GM21737 (cell line): ENCODE data around the gene CDK5RAP1.

Source experiments
- ATAC-seq: cut with Tn5 transposase; IDR thresholded peaks from one replicate; pipeline ENCODE4 v1.9.1; 2021; ENCODE audit warnings: mild to moderate bottlenecking, moderate library complexity; ENCODE audit not compliant: unreplicated experiment

CDK5RAP1 gene

GRCh38 chr20:33336375-33336774, 64.9 kb downstream of the CDK5RAP1 start:
- ATAC-seq, result no peak

DNA sequence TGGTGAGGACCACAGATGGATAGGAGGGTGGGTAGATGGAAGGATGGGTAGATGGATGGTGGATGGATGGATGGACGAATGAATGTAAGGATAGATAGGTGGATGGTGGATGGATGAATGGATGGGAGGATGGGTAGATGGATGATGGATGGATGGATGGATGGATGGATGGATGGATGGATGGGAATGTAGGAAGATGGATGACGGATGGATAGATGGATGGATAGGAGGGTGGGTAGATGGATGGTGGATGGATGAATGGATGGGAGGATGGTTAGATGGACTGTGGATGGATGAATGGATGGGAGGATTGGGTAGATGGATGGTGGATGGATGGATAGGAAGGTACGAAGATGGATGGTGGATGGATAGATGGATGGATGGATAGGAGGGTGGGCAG, 67.2 kb downstream of the CDK5RAP1 start:
- ATAC-seq, result no peak

- ATAC-seq, result no peak
Measured at GRCh38 chr20:33333616-33334015, 67.7 kb downstream of the CDK5RAP1 start.

GRCh38 chr20:33332905-33333456, 68.3 kb downstream of the CDK5RAP1 start:
- no peak for ATAC-seq

DNA sequence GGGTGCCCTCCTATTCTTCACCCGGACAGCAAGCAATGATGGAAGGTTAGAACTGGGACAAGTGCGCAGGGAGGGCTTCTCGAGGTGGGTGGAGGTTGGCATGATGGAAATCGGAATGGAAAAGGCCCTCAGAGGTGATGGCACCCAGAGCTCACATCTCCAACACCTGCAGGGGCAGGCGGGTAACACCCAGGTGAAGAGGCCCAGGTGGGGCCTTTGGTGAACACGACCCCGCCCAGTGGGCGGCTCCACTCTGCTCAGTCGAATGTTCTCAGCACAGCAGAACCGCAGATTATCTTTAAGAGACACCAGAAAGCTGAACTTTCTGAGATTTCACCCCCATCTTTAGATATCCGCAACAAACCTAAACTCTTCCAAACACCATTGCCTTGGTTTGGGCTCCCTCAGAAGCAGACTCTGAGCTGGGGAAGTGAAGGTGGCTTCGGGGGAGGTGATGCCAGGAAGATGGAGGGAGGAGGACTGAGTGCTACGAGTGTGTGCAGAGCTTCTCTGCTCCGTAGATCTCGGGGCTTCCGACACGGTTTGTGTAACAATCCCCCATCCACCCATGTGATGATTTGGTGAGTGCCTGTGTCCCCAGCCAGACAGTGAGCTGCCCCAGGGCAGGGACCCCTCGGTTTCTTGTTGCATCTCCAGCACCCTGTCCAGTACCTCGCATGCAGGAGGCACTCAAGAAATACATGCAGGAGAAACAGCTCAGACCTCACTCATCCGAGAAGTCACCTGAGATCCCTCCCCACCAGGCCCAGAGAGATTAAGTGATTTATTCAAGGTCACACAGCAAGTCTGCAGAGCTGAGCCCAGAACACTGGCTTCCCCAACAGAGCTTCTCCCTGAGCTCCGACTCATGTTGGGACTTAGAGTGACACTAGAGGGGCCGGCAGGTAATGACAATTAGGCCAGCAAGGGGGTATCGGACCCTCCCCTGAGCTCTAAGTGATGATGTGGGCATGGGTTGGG, 72.9 kb downstream of the CDK5RAP1 start:
- ATAC-seq, result no peak

- no peak for ATAC-seq
Measured at GRCh38 chr20:33325350-33325749, 76.0 kb downstream of the CDK5RAP1 start.

DNA sequence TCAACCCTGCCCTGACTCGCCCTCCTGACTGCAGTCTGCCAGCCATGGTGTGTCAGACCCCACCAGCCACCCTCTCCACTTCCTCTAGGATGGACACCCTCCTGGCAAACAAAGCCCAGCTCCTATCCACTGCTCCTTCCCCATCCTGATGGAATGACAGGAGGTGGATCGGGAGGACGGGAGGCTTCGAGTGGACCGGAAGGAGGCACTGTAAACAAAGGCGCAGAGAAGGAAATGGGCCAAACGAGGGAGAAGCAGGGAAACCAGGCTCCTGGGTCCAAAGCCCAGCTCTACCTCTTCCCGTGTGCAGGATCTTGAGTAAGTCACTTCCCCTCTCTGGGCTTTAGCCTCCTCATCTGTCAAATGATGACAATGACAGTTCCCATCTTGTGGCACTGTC, 78.1 kb downstream of the CDK5RAP1 start:
- no peak for ATAC-seq

- ATAC-seq, result no peak
Measured at GRCh38 chr20:33322456-33322855, 78.9 kb downstream of the CDK5RAP1 start.

DNA sequence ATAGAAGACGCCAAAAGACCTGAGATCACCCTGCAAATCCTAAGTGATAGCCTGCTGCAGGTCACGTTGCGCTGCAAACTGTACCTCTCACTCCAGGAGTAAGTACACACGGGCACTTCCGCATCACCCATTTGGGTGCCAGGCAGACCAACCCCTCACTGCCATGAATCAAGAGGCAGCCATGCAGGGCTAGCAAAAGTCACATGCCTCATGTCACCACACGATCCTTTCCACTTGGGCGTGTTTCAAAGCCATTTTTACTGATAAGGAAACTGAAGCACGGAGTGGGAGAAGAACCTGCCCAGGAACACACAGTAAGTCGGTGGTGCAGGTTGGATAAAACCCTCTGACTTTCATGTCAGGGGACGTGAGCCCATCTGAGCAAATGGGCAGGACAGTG, 81.3 kb downstream of the CDK5RAP1 start:
- no peak for ATAC-seq

- ATAC-seq, result no peak
Measured at GRCh38 chr20:33318096-33318429, 83.3 kb downstream of the CDK5RAP1 start.

DNA sequence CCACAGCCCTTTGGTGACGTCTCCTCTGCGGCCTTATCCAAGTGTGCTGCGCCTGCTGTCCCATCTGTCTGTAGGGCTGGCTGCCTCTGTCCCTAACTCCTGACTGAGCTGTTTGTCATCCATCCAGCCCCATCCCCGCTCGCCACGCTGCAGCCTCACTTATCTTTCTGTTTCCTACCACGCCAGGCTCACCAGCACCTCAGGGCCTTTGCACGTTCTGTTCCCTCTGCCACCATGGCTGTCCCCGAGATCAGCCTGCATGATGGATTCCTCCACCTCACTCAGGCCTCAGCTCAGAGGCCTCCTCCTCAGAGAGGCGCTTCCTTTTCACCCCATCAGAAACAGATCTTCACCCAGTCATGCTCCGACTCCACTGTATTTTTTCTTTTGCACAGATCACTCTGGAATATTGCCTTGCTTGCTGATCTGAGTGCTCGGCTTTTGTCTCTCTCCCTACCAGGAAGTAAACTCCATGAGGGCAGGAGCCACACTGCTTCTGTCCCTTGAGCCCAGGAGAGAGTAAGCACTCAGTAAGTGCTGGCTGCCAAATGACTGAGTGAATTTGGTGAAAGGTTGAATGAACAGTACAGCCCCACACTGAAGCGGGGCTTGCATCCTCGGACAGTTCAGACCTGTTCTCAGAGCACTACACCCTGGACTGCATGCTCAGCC, 83.8 kb downstream of the CDK5RAP1 start:
- ATAC-seq, result no peak

- no peak for ATAC-seq
Measured at GRCh38 chr20:33316958-33317357, 84.4 kb downstream of the CDK5RAP1 start.

DNA sequence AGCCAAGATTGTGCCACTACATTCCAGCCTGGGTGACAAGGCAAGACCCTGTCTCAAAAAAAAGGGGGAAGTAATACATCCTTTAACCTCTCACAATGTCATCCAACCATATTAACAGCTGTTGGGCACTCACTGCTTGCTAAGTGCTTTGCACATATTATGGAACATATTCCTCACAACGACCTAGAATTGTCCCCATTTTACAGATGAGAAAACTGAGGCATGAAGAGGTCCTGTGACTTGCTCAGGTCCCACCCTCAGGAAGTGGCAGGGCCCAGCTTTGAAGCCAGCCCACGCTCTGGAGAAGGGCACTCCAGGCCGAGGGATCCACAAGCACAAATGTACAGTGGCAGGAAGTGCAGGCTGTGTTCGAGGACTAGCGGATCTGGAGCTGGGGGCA, 85.0 kb downstream of the CDK5RAP1 start:
- no peak for ATAC-seq

DNA sequence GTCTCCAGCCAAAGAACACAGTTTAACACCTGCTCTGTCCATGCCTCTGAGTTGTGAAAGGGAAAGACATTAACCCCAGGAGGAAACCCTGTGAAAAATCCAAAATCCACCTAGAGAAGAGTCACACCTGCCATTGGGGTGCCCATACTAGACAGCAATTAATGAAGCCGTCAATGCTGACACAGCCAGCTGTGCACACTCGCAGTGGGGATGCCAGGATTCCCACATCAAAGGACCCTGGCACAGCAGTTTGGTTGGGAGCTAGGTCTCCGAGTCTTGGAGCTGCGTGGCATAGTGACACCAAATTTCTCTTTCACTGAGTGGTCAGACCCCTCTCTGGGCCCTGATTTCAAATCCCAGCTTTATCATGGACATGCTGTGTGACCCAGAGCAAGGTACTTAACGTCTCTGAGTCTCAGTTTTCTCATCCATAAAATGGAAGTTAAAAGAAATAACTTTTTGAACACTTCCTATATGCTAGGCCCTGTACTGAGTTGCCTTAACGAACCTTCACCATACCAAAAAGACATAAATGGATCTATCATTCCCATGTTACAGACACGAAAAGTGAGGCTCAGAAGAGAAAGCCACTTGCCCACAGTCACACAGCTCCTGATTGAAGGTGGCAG, 87.5 kb downstream of the CDK5RAP1 start:
- no peak for ATAC-seq

DNA sequence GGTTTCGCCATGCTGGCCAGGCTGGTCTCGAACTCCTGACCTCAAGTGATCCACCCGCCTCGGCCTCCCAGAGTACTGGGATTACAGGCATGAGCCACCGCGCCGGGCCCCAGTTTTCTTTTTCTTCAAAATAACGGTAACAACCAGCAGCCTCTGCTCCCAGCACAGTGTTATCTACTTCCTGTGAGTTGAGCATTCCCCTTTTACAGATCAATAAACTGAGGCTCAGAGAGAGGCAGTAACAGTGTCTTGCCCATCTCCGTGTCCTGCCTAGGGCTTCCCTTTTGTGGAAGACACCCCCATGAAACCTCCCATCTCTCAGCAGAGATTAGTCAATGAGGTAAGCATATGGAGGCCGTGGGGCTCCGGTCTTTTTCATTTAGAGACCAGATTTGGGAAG, 88.7 kb downstream of the CDK5RAP1 start:
- no peak for ATAC-seq

DNA sequence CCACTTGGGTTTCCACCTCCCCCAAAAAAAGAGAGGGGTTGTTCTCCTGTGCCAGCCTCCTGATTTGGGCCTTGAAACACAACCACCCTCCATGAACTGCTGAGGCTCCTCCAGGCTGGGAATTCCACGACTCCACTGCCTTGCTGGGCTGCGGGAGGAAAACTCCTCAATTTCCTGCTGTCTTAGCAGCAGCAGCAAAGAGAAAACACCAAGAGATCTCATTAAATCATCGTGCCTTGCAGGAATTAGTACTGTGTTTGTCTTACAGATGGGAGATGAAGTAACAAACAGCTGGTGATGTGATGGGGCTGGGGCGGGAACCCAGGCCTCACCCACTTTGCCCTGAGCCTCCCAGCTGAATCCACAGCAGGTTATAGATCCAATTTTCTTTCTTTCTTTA, 89.3 kb downstream of the CDK5RAP1 start:
- no peak for ATAC-seq

DNA sequence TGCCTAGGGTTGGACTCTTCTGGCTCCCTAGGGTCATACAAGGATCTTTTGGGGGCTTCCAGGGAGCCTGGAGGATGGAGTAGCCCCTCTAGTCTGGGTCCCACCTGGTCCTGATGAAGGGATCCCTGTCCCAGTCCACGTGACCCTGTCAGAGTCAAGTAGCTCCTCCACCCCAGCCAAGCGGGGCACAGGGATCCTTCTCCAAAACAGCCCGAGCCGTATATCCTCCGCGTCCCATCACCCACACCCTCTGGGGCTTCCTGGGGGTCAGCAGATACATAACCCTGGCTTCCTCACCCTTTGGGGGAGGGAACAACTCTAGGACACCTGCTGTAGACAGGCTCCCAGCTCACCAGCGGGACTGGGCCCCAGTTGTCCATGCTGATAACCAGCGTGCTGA, 90.3 kb downstream of the CDK5RAP1 start:
- no peak for ATAC-seq

- ATAC-seq, result no peak
Measured at GRCh38 chr20:33310327-33310899, 90.9 kb downstream of the CDK5RAP1 start.

GRCh38 chr20:33309631-33310030, 91.7 kb downstream of the CDK5RAP1 start:
- no peak for ATAC-seq
